CD14-positive monocyte (primary cell): ENCODE measurements around the gene ZNF710. TPM values are rescaled to one million over a fixed set of nuclear protein-coding genes. Genes with fewer than 3 reads are reported as not detected.

Source experiments
- DNase-seq, 3 donors: peaks; one replicate each; pipeline ENCODE4 v3.0.0-alpha.2; 2011 to 2022
- H2AFZ ChIP-seq: 2 replicates; pipeline ENCODE4 v1.6.0; 2012; ENCODE audit warnings: mild to moderate bottlenecking, low read depth, low read length, inconsistent platforms; ENCODE audit not compliant: insufficient read depth, poor library complexity, severe bottlenecking
- H3K27ac ChIP-seq, 2 donors: 1 replicate in 1 of 2; 2 replicates in 1 of 2; pipeline ENCODE4 v1.5.1; 2012 to 2013; ENCODE audit warnings: low read length in 2 of 2, control low read depth in 1 of 2, inconsistent platforms in 1 of 2, low read depth in 1 of 2, mild to moderate bottlenecking in 1 of 2
- H3K27me3 ChIP-seq, 2 donors: one replicate each; pipeline versions ENCODE4 v1.6.0 to v1.6.1; 2011 to 2013; ENCODE audit warnings: low read length in 2 of 2; ENCODE audit not compliant: control insufficient read depth in 2 of 2, insufficient read depth in 2 of 2
- H3K36me3 ChIP-seq, 2 donors: replicated peaks in 1 of 2; 1 replicate in 1 of 2; 2 replicates in 1 of 2; pipeline versions ENCODE4 v1.5.1 to v1.6.1; 2012 to 2013; ENCODE audit warnings: low read length in 2 of 2, control low read depth in 1 of 2, inconsistent platforms in 1 of 2, mild to moderate bottlenecking in 1 of 2; ENCODE audit not compliant: insufficient read depth in 2 of 2, control insufficient read depth in 1 of 2
- H3K4me1 ChIP-seq, 2 donors: 1 replicate in 1 of 2; 2 replicates in 1 of 2; pipeline versions ENCODE4 v1.5.1 to v1.6.1; 2012 to 2013; ENCODE audit warnings: low read length in 2 of 2, control low read depth in 1 of 2, inconsistent platforms in 1 of 2, mild to moderate bottlenecking in 1 of 2, moderate library complexity in 1 of 2; ENCODE audit not compliant: insufficient read depth in 2 of 2, control insufficient read depth in 1 of 2
- H3K4me2 ChIP-seq: replicated peaks from 2 replicates; pipeline ENCODE3; 2012; ENCODE audit warnings: low read length, moderate library complexity, mild to moderate bottlenecking; ENCODE audit not compliant: poor library complexity, severe bottlenecking; ENCODE audit errors: extremely low read depth
- H3K4me3 ChIP-seq, 3 experiments: fragments of 200-600 bp in 1 of 3; sonication (generic) in 1 of 3; replicated peaks in 1 of 3; 1 replicate in 2 of 3; 2 replicates in 1 of 3; pipeline ENCODE4 v1.5.1; 2011 to 2013; ENCODE audit warnings: low read length in 3 of 3, mild to moderate bottlenecking in 3 of 3, control low read depth in 2 of 3, low read depth in 2 of 3, inconsistent platforms in 1 of 3, moderate library complexity in 1 of 3
- H3K79me2 ChIP-seq: 2 replicates; pipeline ENCODE4 v1.6.0; 2012; ENCODE audit warnings: mild to moderate bottlenecking, control low read depth, inconsistent platforms, low read length, moderate library complexity; ENCODE audit not compliant: insufficient read depth
- H3K9ac ChIP-seq: 2 replicates; pipeline ENCODE4 v1.6.0; 2017; ENCODE audit warnings: low read length, mild to moderate bottlenecking; ENCODE audit not compliant: insufficient read depth, poor library complexity, severe bottlenecking
- H3K9me3 ChIP-seq, 2 donors: replicated peaks in 1 of 2; 1 replicate in 1 of 2; 2 replicates in 1 of 2; pipeline versions ENCODE4 v1.5.1 to v1.6.1; 2012 to 2013; ENCODE audit warnings: low read length in 2 of 2, control low read depth in 1 of 2; ENCODE audit not compliant: control insufficient read depth in 1 of 2, insufficient read depth in 1 of 2
- H4K20me1 ChIP-seq: 2 replicates; pipeline ENCODE4 v1.6.0; 2012; ENCODE audit warnings: mild to moderate bottlenecking, low read length, control low read depth, moderate library complexity; ENCODE audit not compliant: insufficient read depth
- H3K27ac Mint-ChIP-seq, 7 donors: one replicate each; pipeline ENCODE4 v1.8.0; 2020; ENCODE audit warnings: mild to moderate bottlenecking in 7 of 7, mixed read lengths in 7 of 7, moderate library complexity in 6 of 7, inconsistent platforms in 2 of 7
- H3K27me3 Mint-ChIP-seq, 3 donors: one replicate each; pipeline ENCODE4 v1.8.0; 2021 to 2022; ENCODE audit warnings: low read depth in 3 of 3, mild to moderate bottlenecking in 3 of 3, mixed read lengths in 3 of 3, moderate library complexity in 3 of 3, inconsistent platforms in 1 of 3
- H3K36me3 Mint-ChIP-seq, 2 donors: one replicate each; pipeline ENCODE4 v1.8.0; 2020; ENCODE audit warnings: mixed read lengths in 2 of 2, inconsistent platforms in 1 of 2, mild to moderate bottlenecking in 1 of 2
- H3K4me1 Mint-ChIP-seq: one replicate; pipeline ENCODE4 v1.8.0; 2020; ENCODE audit warnings: mild to moderate bottlenecking, mixed read lengths
- H3K4me3 Mint-ChIP-seq, 2 donors: one replicate each; pipeline ENCODE4 v1.8.0; 2020; ENCODE audit warnings: mild to moderate bottlenecking in 2 of 2, mixed read lengths in 2 of 2, moderate library complexity in 1 of 2
- H3K9me3 Mint-ChIP-seq, 7 donors: one replicate each; pipeline ENCODE4 v1.8.0; 2020 to 2022; ENCODE audit warnings: mixed read lengths in 7 of 7, mild to moderate bottlenecking in 6 of 7, moderate library complexity in 6 of 7, inconsistent platforms in 2 of 7
- WGBS: methylation state at CpG from one replicate; pipeline ENCODE4 v1.1.5; 2013; ENCODE audit warnings: missing lambda C conversion rate; ENCODE audit not compliant: insufficient coverage; 5-methylcytosine and 5-hydroxymethylcytosine counted together
- intact Hi-C, 2 donors: fragments of 100-400 bp; cut with micrococcal nuclease; formaldehyde crosslinking; loops; one replicate each; pipeline versions ENCODE4 v1.15.0 to v1.15.1; 2023
- polyA plus RNA-seq, 3 donors: library from polyadenylated mRNA; depleted of rRNA in 1 of 3; unstranded in 2 of 3; stranded (reverse) in 1 of 3; fragments of 300-500 nt in 2 of 3; fragments of >200 nt in 1 of 3; fragmentation: Illumina TruSeq in 2 of 3; gene quantifications; 1 replicate in 2 of 3; 2 replicates in 1 of 3; pipeline ENCODE4 v1.2.3, GENCODE V29; 2012 to 2021
- TF ChIP-seq, protein P1 (sequence below): fragments of 200-600 bp; IDR thresholded peaks from one replicate; pipeline ENCODE4 v1.8.0; 2022; ENCODE audit warnings: antibody characterized with exemption, mild to moderate bottlenecking

The ZNF710 gene
- polyA plus RNA-seq, 3 donors = 3.4 to 45.6 (median 4.8) TPM

DNA sequence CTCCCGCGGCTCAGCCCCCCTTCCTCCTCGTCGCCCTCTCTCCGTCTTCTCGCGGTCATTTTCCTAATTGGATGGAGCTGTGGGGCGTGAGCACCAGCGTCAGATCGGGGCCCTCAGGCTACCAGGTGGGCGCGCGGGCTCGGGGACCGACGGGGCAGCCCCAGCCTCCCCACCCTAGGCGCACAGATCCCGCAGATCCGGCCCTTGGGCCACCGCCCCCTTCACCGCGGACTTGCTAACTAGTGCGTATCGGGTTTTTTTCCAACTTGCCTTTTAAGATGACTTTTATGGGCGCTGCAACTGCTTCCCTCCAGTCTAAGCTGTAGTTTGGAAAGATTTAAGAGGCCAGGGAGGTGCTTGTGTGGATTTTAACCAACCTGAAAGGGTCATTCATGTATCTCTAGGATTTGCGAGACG is 1.3 kb downstream of the ZNF710 start:
- Histone ChIP-seq H3K4me3 (peak overlapping the region; percentile 62 to 92 (median 73)), H3K27me3 (no peaks in the 10 kb centered on the region), H3K79me2 (peaks cover 69% of the 10 kb centered on the region), H3K36me3 (peaks cover 11 to 23% of the 10 kb centered on the region in 2 donors), H3K4me2 (peak overlapping the region; percentile 94), H3K4me1 (peaks cover 73 to 78% of the 10 kb centered on the region in 2 donors), H4K20me1 (peaks cover 9% of the 10 kb centered on the region), H3K9ac (peak overlapping the region; percentile 81), H3K9me3 (no peaks in the 10 kb centered on the region), H3K27ac (peak overlapping the region; percentile 98 to 99), H2AFZ (no peak overlapping the region)
- TF ChIP-seq, protein P1, sequence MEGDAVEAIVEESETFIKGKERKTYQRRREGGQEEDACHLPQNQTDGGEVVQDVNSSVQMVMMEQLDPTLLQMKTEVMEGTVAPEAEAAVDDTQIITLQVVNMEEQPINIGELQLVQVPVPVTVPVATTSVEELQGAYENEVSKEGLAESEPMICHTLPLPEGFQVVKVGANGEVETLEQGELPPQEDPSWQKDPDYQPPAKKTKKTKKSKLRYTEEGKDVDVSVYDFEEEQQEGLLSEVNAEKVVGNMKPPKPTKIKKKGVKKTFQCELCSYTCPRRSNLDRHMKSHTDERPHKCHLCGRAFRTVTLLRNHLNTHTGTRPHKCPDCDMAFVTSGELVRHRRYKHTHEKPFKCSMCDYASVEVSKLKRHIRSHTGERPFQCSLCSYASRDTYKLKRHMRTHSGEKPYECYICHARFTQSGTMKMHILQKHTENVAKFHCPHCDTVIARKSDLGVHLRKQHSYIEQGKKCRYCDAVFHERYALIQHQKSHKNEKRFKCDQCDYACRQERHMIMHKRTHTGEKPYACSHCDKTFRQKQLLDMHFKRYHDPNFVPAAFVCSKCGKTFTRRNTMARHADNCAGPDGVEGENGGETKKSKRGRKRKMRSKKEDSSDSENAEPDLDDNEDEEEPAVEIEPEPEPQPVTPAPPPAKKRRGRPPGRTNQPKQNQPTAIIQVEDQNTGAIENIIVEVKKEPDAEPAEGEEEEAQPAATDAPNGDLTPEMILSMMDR = no peak
- peak overlapping the region; percentile 86 to 95 for H3K4me3 Mint-ChIP-seq
- 5% methylated on average over 16 of the region's 27 CpGs for WGBS
- peaks cover 42 to 46% of the 10 kb centered on the region in 2 donors for H3K36me3 Mint-ChIP-seq
- intact Hi-C loops = loop anchor here (5.0 to 10.0 kb wide), 3 partner anchors 35 to 108 kb away; partner anchors contain the start of gene AP3S2 (in 1 of the 2)
- H3K27me3 Mint-ChIP-seq = peaks cover 0 to 2% (median 0%) of the 10 kb centered on the region in 3 donors
- peaks cover 71% of the 10 kb centered on the region for H3K4me1 Mint-ChIP-seq
- H3K27ac Mint-ChIP-seq = peak overlapping the region; percentile 95 to 100 (median 99)
- H3K9me3 Mint-ChIP-seq = peaks cover 0 to 2% (median 0%) of the 10 kb centered on the region in 7 donors
- DNase-seq = peak in 2 of 3 donors; percentile 18 to 26

DNA sequence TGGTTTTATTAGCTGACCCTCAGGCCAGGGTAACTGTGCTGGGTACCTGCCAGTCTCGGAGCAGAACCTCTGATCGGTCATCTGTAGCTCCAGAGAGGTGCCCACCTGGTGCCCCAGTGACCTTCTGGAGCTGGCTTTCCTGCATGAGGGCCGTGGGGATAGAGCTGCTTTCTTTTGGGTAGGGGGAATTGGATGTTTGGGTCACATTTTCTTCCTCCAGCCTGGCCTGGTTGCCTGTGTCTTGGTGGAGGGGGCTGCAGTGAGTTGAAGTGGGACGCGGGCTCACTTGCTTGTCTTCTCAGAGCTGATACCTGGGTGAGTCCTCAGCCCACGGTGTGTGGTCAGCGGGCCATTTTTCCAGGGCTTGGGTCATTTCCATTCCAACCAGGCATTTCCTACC is 2.6 kb downstream of the ZNF710 start:
- peak overlapping the region; percentile 62 to 92 (median 73) for H3K4me3 ChIP-seq

More for the DNA sequence above, 2.6 kb downstream of the ZNF710 start:
- H3K27me3 Mint-ChIP-seq = peaks cover 0 to 2% (median 0%) of the 10 kb centered on the region in 3 donors
- H3K4me3 Mint-ChIP-seq = peak overlapping the region; percentile 86 to 95
- no peaks in the 10 kb centered on the region for H3K9me3 ChIP-seq
- H3K27ac Mint-ChIP-seq = peak overlapping the region; percentile 95 to 100 (median 99)
- H3K4me1 Mint-ChIP-seq = peaks cover 73% of the 10 kb centered on the region
- peaks cover 77 to 83% of the 10 kb centered on the region in 2 donors for H3K4me1 ChIP-seq
- H3K36me3 Mint-ChIP-seq = peaks cover 47 to 50% of the 10 kb centered on the region in 2 donors
- H3K4me2 ChIP-seq = peak overlapping the region; percentile 94
- intact Hi-C loops = loop anchor here (2.0 to 10.0 kb wide), 4 partner anchors 34 to 109 kb away; partner anchors contain the start of gene AP3S2 (in 1 of the 2)
- 100% methylated on average over 3 of the region's 7 CpGs for WGBS
- TF ChIP-seq, protein P1 = no peak
- H3K27me3 ChIP-seq = no peaks in the 10 kb centered on the region
- no peak for DNase-seq
- H3K9ac ChIP-seq = peak overlapping the region; percentile 81
- H2AFZ ChIP-seq = no peak overlapping the region
- H3K36me3 ChIP-seq = peaks cover 11 to 29% of the 10 kb centered on the region in 2 donors
- H3K79me2 ChIP-seq = peaks cover 82% of the 10 kb centered on the region
- peaks cover 0 to 2% (median 0%) of the 10 kb centered on the region in 7 donors for H3K9me3 Mint-ChIP-seq
- H4K20me1 ChIP-seq = peaks cover 16% of the 10 kb centered on the region
- H3K27ac ChIP-seq = peak overlapping the region; percentile 98 to 99
